Ishikawa (cell line): ENCODE data around the gene GCN1.

ENCODE experiments used
- TAF1 ChIP-seq: IDR thresholded peaks from 2 replicates; pipeline ENCODE4 v1.6.1; 2012; ENCODE audit warnings: low read depth, mild to moderate bottlenecking
- TF ChIP-seq, protein P1 (sequence below): IDR thresholded peaks from 2 replicates; pipeline ENCODE4 v1.6.1; 2012

DNA sequence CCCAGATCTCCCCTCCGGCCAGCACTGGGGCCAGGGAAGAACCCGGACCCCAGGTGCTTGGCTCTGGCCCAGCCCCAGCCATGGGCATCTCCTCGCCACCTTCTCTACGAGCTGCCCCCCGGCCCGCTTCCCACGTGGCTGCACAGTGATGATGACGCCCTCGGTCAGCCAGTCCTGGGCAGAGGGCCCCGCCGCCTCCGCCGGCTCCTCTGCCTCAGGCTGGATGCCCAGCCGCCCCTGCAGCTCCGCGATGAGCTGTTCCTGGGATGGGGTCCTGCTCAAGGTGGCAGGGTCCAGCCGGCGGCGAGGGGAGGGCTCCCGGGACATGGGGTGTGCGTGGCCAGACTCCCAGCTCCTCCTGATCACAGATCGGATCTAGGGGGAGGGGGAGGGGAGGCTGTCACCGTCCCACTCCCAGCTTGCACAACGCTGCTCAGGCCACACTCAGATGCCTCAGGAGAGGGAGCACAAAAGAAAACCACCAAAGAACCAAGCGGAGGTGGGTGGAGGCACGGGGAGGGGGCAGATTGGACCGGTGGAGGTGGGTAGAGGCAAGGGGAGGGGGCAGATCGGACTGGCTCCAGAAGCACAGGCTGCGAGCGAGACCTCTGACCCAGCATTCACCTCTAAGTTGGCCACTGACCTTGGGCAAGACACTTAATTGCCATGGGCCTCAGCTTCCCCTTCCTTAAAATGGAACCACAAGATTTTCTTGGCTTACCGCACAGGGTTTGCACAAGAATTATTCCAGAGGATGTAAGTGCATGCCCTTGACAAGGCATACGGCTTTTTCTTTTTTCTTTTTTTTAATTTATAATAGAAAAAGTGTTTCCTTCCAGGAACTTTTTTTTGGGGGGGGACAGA is 22.5 kb upstream of the GCN1 start:
- TF ChIP-seq, protein P1, sequence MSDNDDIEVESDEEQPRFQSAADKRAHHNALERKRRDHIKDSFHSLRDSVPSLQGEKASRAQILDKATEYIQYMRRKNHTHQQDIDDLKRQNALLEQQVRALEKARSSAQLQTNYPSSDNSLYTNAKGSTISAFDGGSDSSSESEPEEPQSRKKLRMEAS: no peak
- no peak for TF ChIP-seq TAF1
